Sigmoid colon (tissue), 7 donors: Measurements from ENCODE around the gene PPCDC. TPM values are rescaled to one million over a fixed set of nuclear protein-coding genes. Genes with fewer than 3 reads are reported as not detected.

Source experiments
- DNase-seq: peaks from one replicate; pipeline ENCODE4 v3.0.0-alpha.2; 2019
- H3K27ac ChIP-seq, 4 donors: fragments of 200-600 bp; sonication (generic); one replicate each; pipeline ENCODE4 v1.5.1; 2016 to 2019; ENCODE audit warnings: mild to moderate bottlenecking in 1 of 4
- H3K27me3 ChIP-seq, 3 donors: fragments of 200-600 bp; sonication (generic); one replicate each; pipeline ENCODE4 v1.5.1; 2019; ENCODE audit warnings: mild to moderate bottlenecking in 1 of 3
- H3K36me3 ChIP-seq, 4 donors: fragments of 200-600 bp; sonication (generic); one replicate each; pipeline ENCODE4 v1.5.1; 2016 to 2019
- H3K4me1 ChIP-seq, 4 donors: fragments of 200-600 bp; sonication (generic); one replicate each; pipeline ENCODE4 v1.5.1; 2017 to 2019
- H3K4me3 ChIP-seq, 4 donors: fragments of 200-600 bp; sonication (generic); one replicate each; pipeline ENCODE4 v1.5.1; 2017 to 2019; ENCODE audit warnings: mild to moderate bottlenecking in 2 of 4, moderate library complexity in 1 of 4
- H3K9me3 ChIP-seq, 4 donors: fragments of 200-600 bp in 3 of 4; sonication (generic) in 3 of 4; one replicate each; pipeline versions ENCODE4 v1.5.1 to v1.6.1; 2013 to 2019
- CTCF ChIP-seq, 4 experiments: fragments of 450-650 bp in 3 of 4; fragments of 200-600 bp in 1 of 4; IDR thresholded peaks; one replicate each; pipeline ENCODE4 v1.5.1; 2016 to 2019; ENCODE audit warnings: antibody characterized with exemption in 4 of 4, mild to moderate bottlenecking in 3 of 4, moderate library complexity in 2 of 4
- EP300 ChIP-seq, 4 donors: sonication (generic); formaldehyde crosslinking; IDR thresholded peaks; one replicate each; pipeline ENCODE4 v1.6.1; 2017; ENCODE audit warnings: antibody characterized with exemption in 4 of 4
- POLR2A ChIP-seq, 2 donors: fragments of 450-650 bp; IDR thresholded peaks; one replicate each; pipeline ENCODE4 v1.6.1; 2016; ENCODE audit warnings: antibody characterized with exemption in 2 of 2, mild to moderate bottlenecking in 2 of 2, moderate library complexity in 2 of 2
- POLR2AphosphoS5 ChIP-seq, 4 donors: sonication (generic); formaldehyde crosslinking; IDR thresholded peaks; one replicate each; pipeline ENCODE4 v1.6.1; 2017; ENCODE audit warnings: antibody characterized with exemption in 4 of 4
- WGBS, 2 donors: extraction: QIAGEN DNeasy Blood & Tissue Kit; methylation state at CpG; one replicate each; pipeline ENCODE4 v1.1.7; 2013; 5-methylcytosine and 5-hydroxymethylcytosine counted together
- intact Hi-C: fragments of 100-400 bp; cut with DNase I; formaldehyde crosslinking; loops from one replicate; pipeline ENCODE4 v1.15.1; 2023
- polyA plus RNA-seq, 3 donors: library from polyadenylated mRNA; stranded (reverse); fragments of 200-250 nt; gene quantifications; one replicate each; pipeline ENCODE4 v1.2.3, GENCODE V29; 2013
- total RNA-seq, 4 donors: library from RNA; depleted of rRNA; stranded (reverse); fragments of >200 nt; gene quantifications; one replicate each; pipeline ENCODE4 v1.1.0, GENCODE V29; 2016
- donor health status: healthy with polysubstance abuse.
- donor health status: Bipolar disorder and iron deficiency.
- donor health status: healthy.

PPCDC gene
- total and polyA plus RNA-seq, 7 donors: 7.9 to 37.0 (median 16.2) TPM

GRCh38 chr15:75063338-75063737 lies 39.9 kb downstream of the PPCDC start:
- Histone ChIP-seq H3K36me3 (no peaks in the 10 kb centered on the region), H3K4me1 (peaks cover 0 to 9% (median 0%) of the 10 kb centered on the region in 4 donors), H3K9me3 (peaks cover 0 to 4% (median 2%) of the 10 kb centered on the region in 4 donors), H3K4me3 (no peak overlapping the region), H3K27me3 (no peaks in the 10 kb centered on the region), H3K27ac (no peak overlapping the region)
- WGBS, 2 donors: 72 to 84% methylated on average over 4 of the region's 4 CpGs
- no peak for TF ChIP-seq CTCF (IDR thresholded peaks at IDR 0.05)
- TF ChIP-seq POLR2A (IDR thresholded peaks at IDR 0.05): no peak
- no peak for TF ChIP-seq EP300 (IDR thresholded peaks at IDR 0.05)
- TF ChIP-seq POLR2AphosphoS5 (IDR thresholded peaks at IDR 0.05): no peak
- no peak for DNase-seq
- intact Hi-C loops: no loop called here

- H3K36me3 ChIP-seq: no peaks in the 10 kb centered on the region
- no peak overlapping the region for H3K4me3 ChIP-seq
- no peak for TF ChIP-seq EP300 (IDR thresholded peaks at IDR 0.05)
- no peak for TF ChIP-seq POLR2A (IDR thresholded peaks at IDR 0.05)
- TF ChIP-seq CTCF (IDR thresholded peaks at IDR 0.05): no peak
- no peak for TF ChIP-seq POLR2AphosphoS5 (IDR thresholded peaks at IDR 0.05)
- no peaks in the 10 kb centered on the region for H3K27me3 ChIP-seq
- DNase-seq: no peak
- 95 to 96% methylated on average over 9 of the region's 9 CpGs for WGBS, 2 donors
- H3K9me3 ChIP-seq: peaks cover 0 to 4% (median 2%) of the 10 kb centered on the region in 4 donors
- H3K27ac ChIP-seq: no peak overlapping the region
- peaks cover 0 to 9% (median 0%) of the 10 kb centered on the region in 4 donors for H3K4me1 ChIP-seq
- intact Hi-C loops: no loop called here
Observed at GRCh38 chr15:75063889-75064288, 40.5 kb downstream of the PPCDC start.

- H3K4me3 ChIP-seq: no peak overlapping the region
- WGBS, 2 donors: 60% methylated on average over 2 of the region's 2 CpGs
- intact Hi-C loops: no loop called here
- no peak for DNase-seq
- no peaks in the 10 kb centered on the region for H3K27me3 ChIP-seq
- H3K36me3 ChIP-seq: no peaks in the 10 kb centered on the region
- TF ChIP-seq EP300 (IDR thresholded peaks at IDR 0.05): no peak
- no peak for TF ChIP-seq CTCF (IDR thresholded peaks at IDR 0.05)
- TF ChIP-seq POLR2AphosphoS5 (IDR thresholded peaks at IDR 0.05): no peak
- no peak for TF ChIP-seq POLR2A (IDR thresholded peaks at IDR 0.05)
- peaks cover 0 to 9% (median 0%) of the 10 kb centered on the region in 4 donors for H3K4me1 ChIP-seq
- H3K9me3 ChIP-seq: peaks cover 0 to 4% (median 2%) of the 10 kb centered on the region in 4 donors
- peak overlapping the region in 1 of 4 donors; percentile 32 for H3K27ac ChIP-seq
Observed at GRCh38 chr15:75064846-75065245, 41.5 kb downstream of the PPCDC start.

GRCh38 chr15:75065467-75065850 lies 42.1 kb downstream of the PPCDC start:
- intact Hi-C loops: no loop called here

More at GRCh38 chr15:75065467-75065850, 42.1 kb downstream of the PPCDC start:
- H3K4me3 ChIP-seq: no peak overlapping the region
- peak overlapping the region in 1 of 4 donors; percentile 32 for H3K27ac ChIP-seq
- TF ChIP-seq EP300 (IDR thresholded peaks at IDR 0.05) (no peak), CTCF (IDR thresholded peaks at IDR 0.05) (no peak), POLR2AphosphoS5 (IDR thresholded peaks at IDR 0.05) (no peak), POLR2A (IDR thresholded peaks at IDR 0.05) (no peak)
- H3K27me3 ChIP-seq: no peaks in the 10 kb centered on the region
- H3K4me1 ChIP-seq: peaks cover 0 to 9% (median 0%) of the 10 kb centered on the region in 4 donors
- H3K9me3 ChIP-seq: peaks cover 0 to 4% (median 2%) of the 10 kb centered on the region in 4 donors
- DNase-seq: no peak
- 44 to 48% methylated on average over 1 of the region's 1 CpG for WGBS, 2 donors
- no peaks in the 10 kb centered on the region for H3K36me3 ChIP-seq
